Activated CD8-positive, alpha-beta memory T cell treated with anti-CD3 and anti-CD28 coated beads, Interleukin-2, amount 50 U/mL, for 1 hour (primary cell): ENCODE measurements around the gene CNN2.
A peak's percentile ranks its signal among the peaks of the same experiment; 100 is the strongest.

Experiments used
- DNase-seq: peaks from one replicate; pipeline ENCODE4 v3.0.0-alpha.2; 2020; ENCODE audit errors: extremely low read depth

CNN2 gene

DNA sequence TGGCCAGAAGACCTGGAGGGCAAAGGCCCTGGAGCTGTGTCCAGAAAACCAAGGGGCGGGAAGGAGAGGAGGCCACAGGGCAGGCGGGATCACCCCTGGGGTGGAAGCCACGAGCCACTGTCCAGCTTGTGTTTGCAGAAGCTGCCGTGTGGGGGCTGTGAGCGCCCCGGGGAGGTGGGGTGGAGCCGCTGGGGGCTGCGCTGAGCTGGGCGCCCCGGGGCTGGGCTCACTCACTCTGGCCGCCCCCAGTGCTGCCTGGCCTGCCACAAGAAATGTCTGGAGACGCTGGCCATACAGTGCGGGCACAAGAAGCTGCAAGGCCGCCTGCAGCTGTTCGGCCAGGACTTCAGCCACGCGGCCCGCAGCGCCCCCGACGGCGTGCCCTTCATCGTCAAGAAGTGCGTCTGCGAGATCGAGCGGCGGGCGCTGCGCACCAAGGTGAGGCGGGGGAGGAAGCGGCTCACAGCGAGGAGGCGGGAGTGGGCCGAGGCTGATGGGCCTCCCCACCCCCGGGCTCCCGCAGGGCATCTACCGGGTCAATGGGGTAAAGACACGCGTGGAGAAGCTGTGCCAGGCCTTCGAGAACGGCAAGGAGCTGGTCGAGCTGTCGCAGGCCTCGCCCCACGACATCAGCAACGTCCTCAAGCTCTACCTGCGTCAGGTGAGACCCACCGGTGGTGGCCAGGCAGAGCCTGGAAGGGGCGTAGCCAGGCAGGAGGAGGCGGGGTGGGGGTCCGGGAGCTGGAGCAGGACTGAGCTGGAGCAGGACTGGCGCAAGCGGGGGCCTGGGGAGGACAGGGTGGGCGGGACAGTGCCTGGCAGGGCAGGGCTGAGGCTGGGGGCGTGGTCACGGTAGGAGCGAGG lies 55.1 kb downstream of the CNN2 start:
- no peak for DNase-seq

DNA sequence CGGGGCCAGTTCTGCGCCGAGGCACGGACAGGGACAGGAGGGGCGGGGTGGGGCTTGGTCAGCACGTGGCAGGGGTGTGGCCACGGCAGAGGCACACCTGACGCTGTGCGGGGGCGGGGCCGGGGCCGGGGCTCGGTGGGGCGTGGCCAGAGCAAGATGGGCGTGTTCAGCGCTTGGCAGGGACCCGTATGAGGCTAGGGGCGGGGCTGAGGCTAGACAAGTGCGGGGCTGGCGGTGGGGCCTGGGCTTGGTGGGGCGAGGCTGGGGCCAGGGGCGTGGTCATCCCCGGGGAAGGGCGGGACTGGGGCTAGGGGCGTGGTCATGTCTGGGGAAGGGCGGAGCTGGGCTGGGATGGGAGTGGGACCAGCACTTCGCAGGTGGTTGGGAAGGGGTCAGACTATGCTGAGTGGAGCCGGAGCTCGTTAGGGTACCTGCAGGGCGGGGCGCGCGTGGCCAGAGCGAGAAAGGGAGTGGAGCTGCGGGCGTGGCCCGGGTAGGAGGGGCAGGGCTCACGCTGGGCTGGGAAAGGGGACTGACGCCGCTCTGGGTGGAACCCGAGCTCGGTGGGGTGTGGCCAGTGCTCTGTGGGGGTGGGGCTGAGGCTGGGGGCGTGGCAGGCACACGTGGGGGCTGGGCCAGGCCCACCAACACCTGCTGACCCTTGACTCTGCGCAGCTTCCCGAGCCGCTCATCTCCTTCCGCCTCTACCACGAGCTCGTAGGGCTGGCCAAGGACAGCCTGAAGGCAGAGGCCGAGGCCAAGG lies 55.9 kb downstream of the CNN2 start:
- DNase-seq: peak; percentile 66

DNA sequence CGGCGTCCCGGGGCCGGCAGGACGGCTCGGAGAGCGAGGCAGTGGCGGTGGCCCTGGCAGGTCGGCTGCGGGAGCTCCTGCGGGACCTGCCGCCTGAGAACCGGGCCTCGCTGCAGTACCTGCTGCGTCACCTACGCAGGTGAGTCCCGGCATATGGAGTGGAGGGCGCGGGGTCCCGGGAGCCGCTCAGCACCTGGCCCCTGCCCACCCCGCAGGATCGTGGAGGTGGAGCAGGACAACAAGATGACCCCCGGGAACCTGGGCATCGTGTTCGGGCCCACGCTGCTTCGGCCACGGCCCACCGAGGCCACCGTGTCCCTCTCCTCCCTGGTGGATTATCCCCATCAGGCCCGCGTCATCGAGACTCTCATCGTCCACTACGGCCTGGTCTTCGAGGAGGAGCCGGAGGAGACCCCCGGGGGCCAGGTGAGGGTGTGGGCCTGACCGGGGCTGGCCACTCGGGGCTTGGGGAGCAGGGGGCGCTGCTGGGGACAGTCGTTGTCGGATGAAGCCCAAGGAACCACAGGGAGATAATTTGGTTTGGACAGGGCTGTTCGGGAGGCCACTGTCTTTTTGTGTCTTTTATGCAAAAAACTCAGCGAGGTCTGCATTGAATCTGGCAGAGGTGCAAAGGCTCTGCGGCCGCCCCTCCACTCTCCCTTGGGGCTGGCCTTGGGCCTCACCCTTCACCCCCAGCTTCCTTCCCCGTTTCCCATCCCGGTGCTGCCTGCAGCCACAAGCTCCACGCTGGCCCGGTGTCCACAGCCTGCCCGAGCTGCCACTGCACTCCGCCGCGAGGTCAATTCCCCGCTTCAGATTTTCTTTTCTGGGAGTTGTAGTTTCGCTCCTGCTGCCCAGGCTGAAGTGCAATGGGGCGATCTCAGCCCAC lies 56.8 kb downstream of the CNN2 start:
- DNase-seq: no peak

DNA sequence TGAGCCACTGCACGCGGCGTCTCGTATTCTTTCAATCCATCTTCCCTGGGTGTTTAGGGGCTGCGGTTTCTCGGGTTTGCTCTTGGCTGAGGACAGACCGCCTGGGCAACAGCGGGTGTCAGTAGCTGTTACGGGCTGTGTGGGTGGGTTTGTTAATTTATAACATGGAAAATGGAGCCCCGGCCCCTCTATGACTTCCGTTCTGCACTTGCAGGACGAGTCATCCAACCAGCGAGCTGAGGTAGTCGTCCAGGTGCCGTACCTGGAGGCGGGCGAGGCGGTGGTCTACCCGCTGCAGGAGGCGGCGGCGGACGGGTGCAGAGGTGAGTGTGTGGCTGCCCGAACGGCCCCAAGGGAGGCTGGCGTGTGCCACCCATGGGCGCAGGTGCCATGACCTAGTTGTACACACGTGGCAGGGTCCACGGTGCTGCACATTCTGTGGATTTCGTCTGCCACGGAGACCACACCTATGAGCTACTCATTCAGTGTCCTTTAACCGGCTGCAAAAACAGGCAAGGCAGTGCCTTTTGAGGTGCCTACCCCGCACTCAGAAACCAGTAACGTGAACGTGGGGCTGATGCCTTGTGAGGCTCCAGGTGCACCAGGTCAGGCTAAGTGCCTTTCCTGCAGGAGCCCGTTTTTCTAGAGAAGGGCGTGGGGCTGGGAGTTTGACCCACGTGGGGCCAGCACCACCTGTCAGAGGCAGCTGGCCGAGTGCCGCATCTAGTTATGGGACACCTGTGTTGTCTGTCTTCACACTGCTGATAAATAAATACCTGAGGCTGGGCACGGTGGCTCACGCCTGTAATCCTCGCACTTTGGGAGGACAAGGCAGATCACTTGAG lies 57.8 kb downstream of the CNN2 start:
- no peak for DNase-seq

DNA sequence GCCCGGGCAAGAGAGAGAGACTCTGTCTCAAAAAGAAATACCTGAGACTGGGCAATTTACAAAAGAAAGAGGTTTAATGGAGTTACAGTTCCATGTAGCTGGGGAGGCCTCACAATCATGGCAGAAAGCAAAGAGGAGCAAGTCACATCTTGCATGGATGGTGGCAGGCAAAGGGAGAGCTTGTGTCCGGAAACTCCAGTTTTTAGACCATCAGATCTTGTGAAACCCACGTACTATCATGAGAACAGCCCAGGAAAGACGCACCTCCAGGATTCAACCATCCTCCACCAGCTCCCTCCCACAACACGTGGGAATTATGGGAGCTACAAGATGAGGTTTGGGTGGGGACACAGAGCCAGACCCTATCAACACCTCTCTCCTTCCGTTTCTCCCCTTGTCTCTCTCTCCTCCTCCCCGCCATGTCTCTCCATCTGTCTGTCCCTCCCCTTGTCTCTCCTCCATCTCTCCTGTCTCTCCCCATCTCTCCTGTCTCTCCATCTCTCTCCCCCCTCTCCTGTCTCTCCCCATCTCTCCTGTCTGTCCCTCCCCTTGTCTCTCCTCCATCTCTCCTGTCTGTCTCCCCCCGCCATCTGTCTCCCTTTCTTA lies 58.7 kb downstream of the CNN2 start:
- DNase-seq: no peak

DNA sequence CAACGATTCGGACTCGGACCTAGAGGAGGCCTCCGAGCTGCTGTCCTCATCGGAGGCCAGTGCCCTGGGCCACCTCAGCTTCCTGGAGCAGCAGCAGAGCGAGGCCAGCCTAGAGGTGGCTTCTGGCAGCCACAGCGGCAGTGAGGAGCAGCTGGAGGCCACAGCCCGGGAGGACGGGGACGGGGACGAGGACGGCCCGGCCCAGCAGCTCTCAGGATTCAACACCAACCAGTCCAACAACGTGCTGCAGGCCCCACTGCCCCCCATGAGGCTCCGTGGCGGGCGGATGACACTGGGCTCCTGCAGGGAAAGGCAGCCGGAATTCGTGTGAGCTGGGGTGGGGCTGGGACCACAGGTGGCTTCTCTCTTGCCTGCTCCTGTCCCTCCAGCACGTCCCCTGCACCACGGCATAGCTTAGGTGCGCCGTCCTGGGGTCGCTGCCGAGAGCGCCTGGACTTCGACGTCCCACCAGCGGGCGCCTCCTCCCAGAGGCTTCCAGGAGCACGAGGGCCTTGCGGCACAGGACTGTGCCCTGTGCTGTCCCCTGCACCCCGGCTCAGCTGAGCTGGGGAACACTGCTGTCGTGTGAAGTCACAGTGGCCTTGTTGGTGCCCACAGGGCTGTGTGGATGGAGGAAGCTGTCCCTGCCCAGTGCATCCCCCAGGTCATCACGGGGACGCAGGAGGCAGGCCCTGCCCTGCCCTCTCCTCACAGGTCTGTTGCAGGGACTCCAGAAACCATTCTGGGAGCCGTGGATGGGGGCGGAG lies 59.5 kb downstream of the CNN2 start:
- no peak for DNase-seq

DNA sequence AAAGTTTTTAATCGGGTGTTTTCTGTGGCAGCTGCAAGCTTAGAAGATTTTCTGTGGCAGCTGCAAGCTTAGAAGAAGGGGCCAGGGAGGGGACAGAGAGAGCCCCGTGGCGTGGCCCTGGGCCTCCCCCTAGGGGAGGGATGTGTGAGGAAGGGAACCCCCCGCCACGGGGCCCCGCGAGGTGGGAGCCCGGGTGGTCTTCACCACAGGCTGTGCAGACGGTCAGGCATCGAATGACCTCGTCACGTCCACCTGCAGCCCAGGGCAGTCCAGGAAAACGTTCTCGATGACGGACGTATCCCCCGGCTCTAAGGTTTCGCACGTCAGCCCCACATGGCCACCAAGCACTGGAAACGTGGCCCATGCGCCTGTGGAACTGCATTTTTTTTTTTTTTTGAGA lies 60.2 kb downstream of the CNN2 start:
- no peak for DNase-seq

DNA sequence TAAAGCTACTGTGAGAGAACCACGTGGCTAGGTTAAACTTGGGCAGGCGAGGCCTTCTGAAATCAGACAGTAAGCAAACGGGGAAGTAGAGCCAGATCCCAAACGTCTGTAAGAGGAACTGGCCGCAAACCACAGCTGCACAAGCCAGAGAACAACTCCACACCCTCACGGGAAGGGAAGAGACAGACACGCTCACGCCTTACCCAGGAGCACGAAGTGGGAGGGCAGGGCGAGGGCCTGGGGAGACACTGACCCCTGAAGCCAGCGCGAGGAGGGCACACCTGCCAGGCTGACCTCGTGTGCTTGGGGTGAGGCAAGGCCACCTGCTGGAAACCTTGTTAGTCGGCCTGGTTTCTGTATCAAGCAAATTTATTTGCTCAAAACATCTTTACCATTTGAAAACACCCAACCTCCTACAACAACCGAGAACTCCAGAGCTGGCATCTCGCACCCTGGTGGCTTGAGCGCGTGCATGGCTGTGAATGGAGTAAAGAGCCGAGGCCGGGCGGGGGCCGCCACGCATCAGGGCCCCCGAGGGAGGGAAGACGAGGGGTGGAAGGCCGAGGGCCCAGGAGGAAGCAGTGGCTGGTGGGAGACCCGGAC lies 61.5 kb downstream of the CNN2 start:
- DNase-seq: no peak

DNA sequence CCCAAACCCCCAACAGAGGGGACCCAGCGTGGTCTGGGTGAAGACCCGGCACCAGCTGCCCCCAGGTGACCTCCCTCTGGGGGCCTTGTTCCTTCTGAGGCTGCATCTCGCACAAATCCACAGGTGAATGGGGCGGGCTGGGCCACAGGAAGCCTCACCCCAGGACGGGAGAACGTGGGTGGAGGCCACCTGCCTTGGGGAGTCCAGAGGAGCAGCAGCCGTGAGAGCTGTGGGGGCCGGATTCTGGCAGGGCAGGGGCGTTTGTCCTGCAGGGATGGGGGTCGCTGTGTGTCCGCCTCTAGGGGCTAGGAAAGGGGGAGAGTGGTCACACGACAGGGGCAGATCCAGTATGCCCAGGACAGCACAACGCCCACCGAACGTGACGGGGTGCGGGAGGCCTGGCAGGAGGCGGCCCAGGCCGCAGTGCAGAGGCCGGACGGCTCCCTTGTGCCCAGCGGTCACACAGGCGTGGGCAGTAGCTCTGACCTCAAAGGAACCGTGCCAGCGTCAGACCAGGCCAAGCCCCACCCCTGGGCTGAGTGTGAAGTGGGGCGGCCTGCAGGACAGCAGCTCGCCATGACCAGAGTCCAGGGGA lies 62.1 kb downstream of the CNN2 start:
- no peak for DNase-seq
